ENCODE data around the gene GRIN2C.

Gene GRIN2C

DNA sequence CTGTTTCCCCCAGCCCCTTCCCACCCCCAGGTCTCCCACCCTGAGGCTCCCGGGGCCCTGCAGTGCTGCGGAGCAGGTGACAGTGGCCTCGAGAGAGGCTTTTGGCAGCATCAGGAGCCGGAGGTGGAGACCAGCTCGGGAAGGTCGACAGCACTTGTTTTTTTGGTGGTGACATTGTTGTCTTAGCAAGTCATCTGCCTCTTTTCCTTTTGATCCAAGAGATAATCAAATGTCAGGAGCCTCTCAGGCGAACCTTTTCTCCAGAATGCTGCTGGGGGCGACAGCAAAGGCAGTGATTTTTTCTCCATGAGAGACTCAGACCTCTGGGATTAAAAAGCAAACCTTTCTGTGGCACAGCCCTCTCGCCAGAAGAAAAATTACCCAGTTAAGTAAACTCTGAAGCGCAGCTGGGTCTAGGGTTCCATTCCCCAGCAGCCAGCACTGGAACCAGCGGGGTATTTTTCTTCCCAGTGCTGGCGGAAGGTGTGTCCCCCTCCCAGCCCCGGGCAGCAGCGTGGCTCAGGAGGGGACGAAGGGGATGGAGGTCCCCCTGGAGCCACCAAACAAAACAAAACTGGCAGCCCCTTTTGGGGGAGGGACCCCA lies 37.2 kb downstream of the GRIN2C start:
- no peak for DNase-seq (ENCODE audit: low read depth, low spot score)

DNA sequence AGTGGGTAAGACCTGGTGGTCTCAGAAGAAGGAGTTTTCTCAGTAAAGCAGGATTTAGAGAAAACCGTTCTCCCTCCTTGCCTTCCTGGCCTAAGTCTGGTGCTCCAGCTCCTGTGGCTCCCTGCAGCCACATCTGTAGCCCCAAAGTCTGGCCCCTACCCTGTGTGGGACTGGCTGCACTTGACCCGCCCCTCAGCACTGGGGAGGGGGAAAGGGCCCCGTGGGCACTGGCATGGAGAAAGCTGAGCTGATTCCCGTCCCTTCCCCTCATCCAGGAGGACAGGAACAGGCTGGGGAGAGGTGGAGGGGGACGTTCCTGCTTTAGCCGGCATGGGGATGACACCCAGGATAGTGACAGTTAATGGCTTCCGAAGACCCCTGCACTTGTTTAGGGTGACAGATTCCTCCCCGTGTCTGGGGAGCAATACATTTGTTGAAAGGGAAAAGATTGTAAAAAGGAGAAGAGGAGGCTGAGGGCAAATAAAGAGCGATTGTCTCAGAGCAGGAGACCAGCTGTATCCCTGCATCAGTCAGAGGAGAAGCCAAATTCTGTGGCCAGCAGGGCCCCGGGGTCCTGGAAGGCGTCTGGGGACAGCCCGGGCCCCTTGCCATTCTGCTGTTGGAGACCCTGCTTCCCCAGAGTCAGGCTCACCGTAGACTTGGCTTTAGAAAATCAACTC lies 37.9 kb downstream of the GRIN2C start:
- no peak for DNase-seq (ENCODE audit: low read depth, low spot score)

DNA sequence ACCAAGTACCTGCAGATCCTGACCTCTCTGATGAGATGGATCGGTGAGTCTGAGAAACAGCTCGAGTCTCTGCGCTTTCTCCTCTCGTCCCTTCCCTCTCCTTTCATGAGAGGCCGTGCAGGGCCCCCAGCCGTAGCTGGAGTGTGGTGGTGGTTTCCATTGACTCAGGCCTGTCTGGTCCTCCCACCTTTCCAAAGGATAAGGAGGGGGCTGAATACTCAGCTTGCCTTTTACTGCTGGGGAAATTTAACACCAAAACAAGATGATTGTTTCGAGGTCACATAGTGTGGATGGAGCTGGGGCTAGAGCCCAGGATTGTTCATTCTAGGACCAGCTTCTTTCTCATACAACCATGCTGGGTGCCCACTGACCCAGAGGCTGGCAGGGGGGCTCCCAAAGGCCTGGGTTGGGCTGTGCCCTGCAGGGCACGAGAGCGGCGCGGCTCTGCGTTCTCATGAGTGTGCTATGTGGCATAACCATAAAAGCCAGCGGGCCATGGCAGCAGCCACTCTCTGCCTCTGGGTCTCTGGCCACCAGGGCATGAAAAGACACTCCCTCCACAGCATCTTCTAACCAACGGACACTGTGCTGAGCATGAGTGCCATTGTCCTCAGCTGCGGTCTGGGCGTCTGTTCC lies 39.8 kb downstream of the GRIN2C start:
- DNase-seq (ENCODE audit: low read depth, low spot score): no peak

DNA sequence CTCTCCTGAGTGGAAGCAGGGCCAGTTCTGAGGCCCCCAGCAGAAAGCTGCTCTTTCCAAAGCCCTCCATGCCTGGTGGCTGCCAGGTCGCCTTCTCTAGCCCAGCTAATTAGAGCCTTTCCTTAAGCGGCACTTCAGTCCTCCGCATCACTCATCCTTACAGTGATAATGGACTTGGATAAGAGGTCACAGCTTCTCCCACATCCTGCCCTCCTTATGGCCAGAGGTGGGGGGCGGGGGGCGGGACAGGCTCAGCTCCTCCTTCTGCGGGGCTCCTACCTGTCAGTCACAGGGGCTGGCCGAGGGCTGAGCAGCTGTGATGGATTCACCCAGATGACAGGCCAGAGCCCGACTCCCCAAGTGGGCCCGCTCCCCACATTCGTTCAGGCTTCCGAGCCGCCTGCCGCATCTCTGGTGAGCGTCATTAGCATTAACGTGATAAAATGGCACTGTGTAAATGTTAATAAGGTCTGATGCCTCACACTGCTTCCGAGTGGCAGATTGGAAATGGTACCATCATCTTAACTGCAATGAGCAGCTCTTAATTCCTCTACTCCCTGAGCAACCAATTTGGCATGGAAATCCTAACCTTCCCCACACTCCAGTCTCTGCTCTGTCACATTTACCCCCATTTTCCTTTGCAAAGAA lies 41.3 kb downstream of the GRIN2C start:
- no peak for DNase-seq (ENCODE audit: low read depth, low spot score)

DNA sequence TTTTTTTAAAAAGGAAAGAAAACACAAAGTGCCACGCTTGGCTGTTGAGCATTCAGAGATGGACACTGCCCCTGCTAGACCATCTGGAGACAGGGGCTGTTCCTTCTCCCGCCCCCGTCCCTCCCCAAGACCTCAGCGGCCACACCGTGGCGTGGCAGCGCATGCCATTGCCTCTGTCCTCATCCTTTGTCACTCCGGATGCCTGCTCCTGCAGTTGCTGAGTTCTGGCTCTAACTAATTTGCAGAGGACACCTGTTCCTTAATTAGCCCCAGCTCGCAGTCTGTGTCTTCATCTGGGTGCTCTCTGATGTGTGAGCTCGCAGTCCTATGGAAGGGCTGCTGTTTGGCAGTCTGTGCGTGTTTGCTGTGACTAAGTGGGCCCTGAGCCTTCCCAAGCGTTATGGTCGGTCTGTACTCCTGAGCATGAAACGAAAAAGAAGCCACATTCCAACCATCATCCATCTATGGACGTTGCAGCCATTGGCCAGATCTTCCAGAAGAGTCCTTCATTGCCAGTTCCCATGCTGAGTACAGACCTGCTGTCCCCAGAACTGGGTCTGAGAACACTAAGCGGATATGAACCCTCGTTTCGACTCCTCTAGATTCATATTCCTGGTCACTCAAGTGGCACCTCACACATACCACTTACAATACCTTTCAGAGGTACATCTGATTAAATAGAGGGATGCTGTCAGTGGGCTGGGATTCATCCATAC lies 42.6 kb downstream of the GRIN2C start:
- no peak for DNase-seq (ENCODE audit: low read depth, low spot score)

GRCh38 chr17:74815550-74816370 lies 43.9 kb downstream of the GRIN2C start:
- DNase-seq (ENCODE audit: low read depth, low spot score): no peak

DNA sequence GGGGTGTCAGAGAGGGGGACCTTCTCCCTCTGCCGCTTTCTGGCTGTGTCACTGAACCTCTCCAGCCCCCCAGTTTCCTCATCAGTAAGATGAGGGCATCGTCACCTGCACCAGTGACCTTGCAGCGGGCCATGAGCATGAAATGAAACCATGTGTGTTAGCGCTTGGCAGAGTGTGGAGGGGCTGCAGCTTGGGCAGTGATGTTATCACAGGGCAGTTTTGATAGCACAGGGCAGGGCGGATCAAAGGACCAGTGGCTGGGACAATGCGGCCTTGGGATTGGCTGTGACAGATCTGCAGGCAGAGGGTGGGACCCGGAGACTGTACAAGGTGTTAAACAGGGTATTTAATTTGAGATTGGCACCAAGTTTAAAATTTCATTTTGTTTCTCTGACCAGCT lies 44.6 kb downstream of the GRIN2C start:
- no peak for DNase-seq (ENCODE audit: low read depth, low spot score)

GRCh38 chr17:74814453-74814852 lies 45.2 kb downstream of the GRIN2C start:
- no peak for DNase-seq (ENCODE audit: low read depth, low spot score)

- no peak for DNase-seq (ENCODE audit: low read depth, low spot score)
Observed at GRCh38 chr17:74812109-74813009, 47.3 kb downstream of the GRIN2C start.

- DNase-seq (ENCODE audit: low read depth, low spot score): no peak
Observed at GRCh38 chr17:74810699-74811485, 48.8 kb downstream of the GRIN2C start.

DNA sequence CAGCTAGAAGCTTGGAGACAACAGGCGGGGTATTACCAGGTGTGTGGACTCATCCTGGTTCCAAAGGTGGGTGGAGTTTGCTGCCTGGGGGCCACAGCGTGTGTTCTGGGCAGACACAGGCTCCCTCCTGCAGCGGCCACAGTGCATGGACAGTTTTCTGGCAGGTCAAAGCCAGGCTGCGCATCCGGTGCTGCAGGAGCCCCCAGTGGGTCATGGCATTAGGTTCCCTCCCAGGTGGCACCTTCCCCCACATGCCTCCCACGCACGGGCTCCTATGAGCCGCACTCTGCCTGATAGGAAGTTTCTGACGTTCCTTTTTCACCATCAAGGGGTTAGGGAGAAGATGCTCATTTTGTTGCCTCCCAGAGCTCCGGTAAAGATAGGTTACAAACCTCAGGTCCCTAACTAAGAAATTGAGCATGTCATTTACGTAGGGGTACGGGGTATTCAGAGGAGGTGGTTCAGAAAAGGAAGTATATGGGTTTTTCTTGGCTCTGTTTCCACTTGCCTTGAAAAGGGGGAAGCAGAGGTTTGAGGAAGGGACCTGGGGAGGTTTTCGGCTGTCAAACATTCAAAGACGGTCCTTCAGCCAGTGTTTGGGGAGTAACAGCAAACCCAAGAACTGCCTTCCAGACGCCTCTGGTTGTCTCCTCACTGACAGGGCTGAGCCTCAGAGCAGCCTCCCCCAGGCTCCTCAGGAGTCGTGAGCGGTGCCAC lies 50.8 kb downstream of the GRIN2C start:
- DNase-seq (ENCODE audit: low read depth, low spot score): no peak

- no peak for DNase-seq (ENCODE audit: low read depth, low spot score)
Observed at GRCh38 chr17:74807925-74808324, 51.8 kb downstream of the GRIN2C start.

DNA sequence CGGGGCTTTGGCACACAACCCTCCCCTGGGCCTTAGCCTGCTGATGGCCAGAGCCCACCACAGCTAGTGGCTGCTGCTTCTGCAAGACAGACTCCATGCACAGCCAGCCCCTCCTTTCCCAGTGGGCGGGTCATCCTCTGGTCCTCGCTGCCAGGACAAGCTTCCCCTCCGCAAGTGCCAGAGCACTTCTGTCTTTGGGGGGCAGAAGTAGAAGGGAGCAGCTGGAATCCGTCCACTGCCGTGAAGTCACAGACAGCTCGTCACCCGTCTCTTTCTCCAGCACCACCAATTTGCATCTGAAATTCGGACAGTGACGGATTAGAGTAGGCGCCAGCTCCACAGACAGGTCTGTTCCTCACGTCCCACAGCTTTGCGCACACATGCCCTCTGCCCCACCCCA lies 52.2 kb downstream of the GRIN2C start:
- no peak for DNase-seq (ENCODE audit: low read depth, low spot score)

DNA sequence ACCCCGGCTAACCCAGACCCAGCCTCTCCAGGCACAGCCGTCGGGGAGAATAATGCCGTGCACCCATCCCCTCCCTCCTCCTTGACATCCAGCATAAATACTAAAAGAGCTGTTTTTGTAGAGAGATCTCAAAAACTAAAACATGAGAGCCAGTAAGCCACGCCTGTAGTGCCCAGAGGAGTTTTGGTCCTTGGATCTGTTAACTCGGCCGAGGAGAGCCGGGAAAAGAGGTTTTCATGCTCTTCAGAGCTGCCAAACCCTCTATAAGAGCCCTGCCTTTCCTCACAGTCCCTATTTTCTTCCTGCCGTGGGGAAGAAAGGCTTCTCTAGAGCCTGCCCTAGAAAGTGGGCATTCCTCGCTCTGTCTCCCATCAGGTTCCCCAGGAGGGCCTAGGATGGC lies 53.4 kb downstream of the GRIN2C start:
- no peak for DNase-seq (ENCODE audit: low read depth, low spot score)

GRCh38 chr17:74805591-74805991 lies 54.1 kb downstream of the GRIN2C start:
- DNase-seq (ENCODE audit: low read depth, low spot score): no peak

DNA sequence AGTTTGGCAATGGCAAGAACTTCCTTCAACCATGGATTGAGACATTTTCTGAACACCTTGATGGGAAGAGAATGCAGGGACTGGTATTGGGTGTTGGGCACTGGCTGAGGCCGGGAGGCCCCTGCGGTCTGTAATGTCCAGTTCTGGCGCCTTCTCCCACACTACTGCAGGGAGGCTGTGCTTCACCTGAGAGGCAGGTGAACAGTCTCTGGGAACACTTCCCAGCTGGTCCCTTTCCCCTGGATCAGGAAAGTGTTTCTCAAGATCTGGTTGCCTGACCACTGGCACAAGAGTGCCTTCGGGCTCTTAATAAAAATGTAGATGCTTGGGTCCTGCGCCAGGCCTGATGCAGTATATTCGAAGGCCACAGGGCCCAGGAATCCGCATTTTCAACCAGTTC lies 55.0 kb downstream of the GRIN2C start:
- no peak for DNase-seq (ENCODE audit: low read depth, low spot score)

DNA sequence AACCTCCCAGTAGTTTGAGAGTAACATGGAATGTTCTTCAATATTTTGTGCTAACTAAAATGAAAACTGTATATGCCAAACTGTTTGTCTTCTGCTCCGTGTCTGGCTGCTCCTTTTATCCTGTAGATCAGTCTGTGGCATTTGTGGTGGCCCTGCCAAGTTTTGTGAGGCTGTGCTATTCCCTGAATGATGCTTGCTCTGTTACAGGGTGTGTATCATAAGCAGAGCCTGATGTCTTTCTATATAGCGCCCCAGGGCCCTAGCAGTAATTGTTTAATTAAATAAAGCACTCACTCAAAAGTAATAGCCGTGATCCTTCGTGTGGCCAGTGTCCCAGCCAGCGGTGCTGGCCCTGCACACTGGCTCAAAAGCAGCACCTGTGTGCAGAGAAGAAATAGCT lies 55.7 kb downstream of the GRIN2C start:
- no peak for DNase-seq (ENCODE audit: low read depth, low spot score)

DNA sequence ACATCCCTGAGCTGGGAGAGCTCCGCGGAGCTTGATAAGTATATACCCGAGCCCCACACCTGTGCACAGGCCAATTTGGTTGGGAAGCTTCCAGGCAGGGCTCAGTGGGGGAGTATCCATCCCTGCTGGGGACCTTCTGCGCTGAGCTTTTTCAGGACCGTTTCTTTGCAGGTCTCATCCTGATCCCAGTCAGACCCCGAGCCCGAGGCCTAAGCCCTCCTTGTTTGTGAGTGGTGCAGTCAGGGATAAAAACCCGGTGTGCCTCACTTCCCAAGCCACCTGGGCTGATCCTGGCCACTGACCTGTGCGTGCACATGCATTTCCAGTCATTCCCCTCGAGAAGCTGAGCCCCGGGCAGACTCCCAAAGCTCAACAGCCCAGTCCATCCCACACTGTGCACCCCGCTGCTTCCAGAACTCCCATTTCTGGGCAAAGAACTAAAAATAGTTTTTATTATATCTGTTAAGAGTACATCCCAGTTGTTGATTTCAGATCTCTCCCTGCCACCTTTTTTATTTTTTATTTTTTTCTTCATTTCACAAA lies 56.2 kb downstream of the GRIN2C start:
- no peak for DNase-seq (ENCODE audit: low read depth, low spot score)

Measured in brain pericyte (primary cell).